Panc1 (cell line): Measurements from ENCODE around the gene TTC28.

Experiments used
- POLR2AphosphoS5 ChIP-seq: IDR thresholded peaks from 2 replicates; pipeline ENCODE4 v1.6.1; 2012; ENCODE audit warnings: mild to moderate bottlenecking, low read depth, low read length, moderate library complexity
- TF ChIP-seq, protein P1 (sequence below), 2 experiments: IDR thresholded peaks; 2 replicates each; pipeline ENCODE4 v1.6.1; 2011 to 2012; ENCODE audit warnings: low read depth in 2 of 2, control low read depth in 1 of 2, low read length in 1 of 2, mild to moderate bottlenecking in 1 of 2, moderate library complexity in 1 of 2; ENCODE audit not compliant: insufficient read depth in 1 of 2
- TF ChIP-seq, protein P2 (sequence below): fragments of 450-650 bp; IDR thresholded peaks from 2 replicates; pipeline ENCODE4 v1.5.1; 2017; ENCODE audit warnings: mild to moderate bottlenecking

DNA sequence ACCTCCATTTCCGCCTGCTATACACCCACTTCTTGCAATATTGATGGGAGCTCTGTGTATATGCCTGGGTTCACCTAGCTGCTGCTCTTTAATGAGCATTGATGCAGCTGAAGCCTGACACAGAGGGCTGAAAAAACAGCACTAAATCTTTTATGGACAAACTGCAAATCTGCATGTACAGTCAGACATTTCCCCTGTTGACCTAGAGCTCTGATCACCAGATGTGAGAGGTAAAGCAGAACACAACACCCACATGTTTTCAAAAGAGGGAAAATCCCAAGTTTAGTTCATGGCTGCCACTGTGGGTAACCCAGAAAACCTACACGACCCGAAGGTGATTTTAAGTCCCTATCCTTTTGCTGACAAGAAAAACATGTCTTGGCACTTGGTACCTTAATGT is 457.6 kb downstream of the TTC28 start:
- TF ChIP-seq, protein P1, sequence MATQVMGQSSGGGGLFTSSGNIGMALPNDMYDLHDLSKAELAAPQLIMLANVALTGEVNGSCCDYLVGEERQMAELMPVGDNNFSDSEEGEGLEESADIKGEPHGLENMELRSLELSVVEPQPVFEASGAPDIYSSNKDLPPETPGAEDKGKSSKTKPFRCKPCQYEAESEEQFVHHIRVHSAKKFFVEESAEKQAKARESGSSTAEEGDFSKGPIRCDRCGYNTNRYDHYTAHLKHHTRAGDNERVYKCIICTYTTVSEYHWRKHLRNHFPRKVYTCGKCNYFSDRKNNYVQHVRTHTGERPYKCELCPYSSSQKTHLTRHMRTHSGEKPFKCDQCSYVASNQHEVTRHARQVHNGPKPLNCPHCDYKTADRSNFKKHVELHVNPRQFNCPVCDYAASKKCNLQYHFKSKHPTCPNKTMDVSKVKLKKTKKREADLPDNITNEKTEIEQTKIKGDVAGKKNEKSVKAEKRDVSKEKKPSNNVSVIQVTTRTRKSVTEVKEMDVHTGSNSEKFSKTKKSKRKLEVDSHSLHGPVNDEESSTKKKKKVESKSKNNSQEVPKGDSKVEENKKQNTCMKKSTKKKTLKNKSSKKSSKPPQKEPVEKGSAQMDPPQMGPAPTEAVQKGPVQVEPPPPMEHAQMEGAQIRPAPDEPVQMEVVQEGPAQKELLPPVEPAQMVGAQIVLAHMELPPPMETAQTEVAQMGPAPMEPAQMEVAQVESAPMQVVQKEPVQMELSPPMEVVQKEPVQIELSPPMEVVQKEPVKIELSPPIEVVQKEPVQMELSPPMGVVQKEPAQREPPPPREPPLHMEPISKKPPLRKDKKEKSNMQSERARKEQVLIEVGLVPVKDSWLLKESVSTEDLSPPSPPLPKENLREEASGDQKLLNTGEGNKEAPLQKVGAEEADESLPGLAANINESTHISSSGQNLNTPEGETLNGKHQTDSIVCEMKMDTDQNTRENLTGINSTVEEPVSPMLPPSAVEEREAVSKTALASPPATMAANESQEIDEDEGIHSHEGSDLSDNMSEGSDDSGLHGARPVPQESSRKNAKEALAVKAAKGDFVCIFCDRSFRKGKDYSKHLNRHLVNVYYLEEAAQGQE (IDR thresholded peaks at IDR 0.05; ENCODE audit: insufficient read depth in 1 of 2, low read depth in 2 of 2, low read length in 1 of 2), result no peak
- TF ChIP-seq, protein P2, sequence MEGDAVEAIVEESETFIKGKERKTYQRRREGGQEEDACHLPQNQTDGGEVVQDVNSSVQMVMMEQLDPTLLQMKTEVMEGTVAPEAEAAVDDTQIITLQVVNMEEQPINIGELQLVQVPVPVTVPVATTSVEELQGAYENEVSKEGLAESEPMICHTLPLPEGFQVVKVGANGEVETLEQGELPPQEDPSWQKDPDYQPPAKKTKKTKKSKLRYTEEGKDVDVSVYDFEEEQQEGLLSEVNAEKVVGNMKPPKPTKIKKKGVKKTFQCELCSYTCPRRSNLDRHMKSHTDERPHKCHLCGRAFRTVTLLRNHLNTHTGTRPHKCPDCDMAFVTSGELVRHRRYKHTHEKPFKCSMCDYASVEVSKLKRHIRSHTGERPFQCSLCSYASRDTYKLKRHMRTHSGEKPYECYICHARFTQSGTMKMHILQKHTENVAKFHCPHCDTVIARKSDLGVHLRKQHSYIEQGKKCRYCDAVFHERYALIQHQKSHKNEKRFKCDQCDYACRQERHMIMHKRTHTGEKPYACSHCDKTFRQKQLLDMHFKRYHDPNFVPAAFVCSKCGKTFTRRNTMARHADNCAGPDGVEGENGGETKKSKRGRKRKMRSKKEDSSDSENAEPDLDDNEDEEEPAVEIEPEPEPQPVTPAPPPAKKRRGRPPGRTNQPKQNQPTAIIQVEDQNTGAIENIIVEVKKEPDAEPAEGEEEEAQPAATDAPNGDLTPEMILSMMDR, result no peak
- TF ChIP-seq POLR2AphosphoS5, result no peak
